GM21447 (cell line): ENCODE measurements around the gene PTAFR.

ENCODE experiments used
- ATAC-seq: cut with Tn5 transposase; IDR thresholded peaks from one replicate; pipeline ENCODE4 v1.9.1; 2021; ENCODE audit not compliant: unreplicated experiment

The PTAFR gene

GRCh38 chr1:28122183-28122582 is 54.3 kb downstream of the PTAFR start:
- no peak for ATAC-seq

- no peak for ATAC-seq
These were observed 56.9 kb downstream of the PTAFR start for GRCh38 chr1:28119556-28119955.

- ATAC-seq = no peak
These were observed 57.7 kb downstream of the PTAFR start for GRCh38 chr1:28118640-28119307.

- ATAC-seq = no peak
These were observed 61.2 kb downstream of the PTAFR start for GRCh38 chr1:28115267-28115666.

GRCh38 chr1:28114844-28115243 is 61.6 kb downstream of the PTAFR start:
- no peak for ATAC-seq

- no peak for ATAC-seq
These were observed 63.3 kb downstream of the PTAFR start for GRCh38 chr1:28113242-28113572.

GRCh38 chr1:28112388-28113241 is 63.9 kb downstream of the PTAFR start:
- no peak for ATAC-seq

GRCh38 chr1:28111157-28111556 is 65.3 kb downstream of the PTAFR start:
- no peak for ATAC-seq

- no peak for ATAC-seq
These were observed 65.9 kb downstream of the PTAFR start for GRCh38 chr1:28110555-28110954.

GRCh38 chr1:28109639-28110038 is 66.9 kb downstream of the PTAFR start:
- no peak for ATAC-seq

- no peak for ATAC-seq
These were observed 68.5 kb downstream of the PTAFR start for GRCh38 chr1:28108001-28108400.

- no peak for ATAC-seq
These were observed 71.5 kb downstream of the PTAFR start for GRCh38 chr1:28104866-28105467.

- ATAC-seq = no peak
These were observed 74.3 kb downstream of the PTAFR start for GRCh38 chr1:28102189-28102588.

- no peak for ATAC-seq
These were observed 77.3 kb downstream of the PTAFR start for GRCh38 chr1:28099050-28099769.
